GM21619 (cell line): ENCODE measurements around the gene H2BK1.

Experiments
- ATAC-seq: cut with Tn5 transposase; IDR thresholded peaks from one replicate; pipeline ENCODE4 v1.9.1; 2021; ENCODE audit not compliant: unreplicated experiment

The H2BK1 gene

GRCh38 chr7:151245360-151246101 is 35.2 kb upstream of the H2BK1 start:
- ATAC-seq = no peak

- ATAC-seq = no peak
These were observed 34.6 kb upstream of the H2BK1 start for GRCh38 chr7:151244841-151245346.

- ATAC-seq = no peak
These were observed 34.0 kb upstream of the H2BK1 start for GRCh38 chr7:151244196-151244840.

- ATAC-seq = no peak
These were observed 33.3 kb upstream of the H2BK1 start for GRCh38 chr7:151243408-151244195.

- no peak for ATAC-seq
These were observed 32.7 kb upstream of the H2BK1 start for GRCh38 chr7:151243045-151243349.

- ATAC-seq = no peak
These were observed 32.1 kb upstream of the H2BK1 start for GRCh38 chr7:151242159-151243044.

GRCh38 chr7:151241755-151242096 is 31.4 kb upstream of the H2BK1 start:
- no peak for ATAC-seq

- no peak for ATAC-seq
These were observed 30.9 kb upstream of the H2BK1 start for GRCh38 chr7:151240942-151241754.

- no peak for ATAC-seq
These were observed 30.2 kb upstream of the H2BK1 start for GRCh38 chr7:151240536-151240935.

GRCh38 chr7:151239837-151240459 is 29.7 kb upstream of the H2BK1 start:
- no peak for ATAC-seq

- no peak for ATAC-seq
These were observed 28.9 kb upstream of the H2BK1 start for GRCh38 chr7:151238924-151239836.

GRCh38 chr7:151238190-151238810 is 28.0 kb upstream of the H2BK1 start:
- ATAC-seq = no peak

GRCh38 chr7:151237244-151238189 is 27.2 kb upstream of the H2BK1 start:
- no peak for ATAC-seq

GRCh38 chr7:151236406-151236805 is 26.1 kb upstream of the H2BK1 start:
- no peak for ATAC-seq

GRCh38 chr7:151235091-151235787 is 25.0 kb upstream of the H2BK1 start:
- no peak for ATAC-seq

- ATAC-seq = no peak
These were observed 23.5 kb upstream of the H2BK1 start for GRCh38 chr7:151233804-151234203.
